CD8-positive, alpha-beta memory T cell (primary cell): ENCODE data around the gene CEP162. TPM values are rescaled to one million over a fixed set of nuclear protein-coding genes. Genes with fewer than 3 reads are reported as not detected.

ENCODE experiments used
- CTCF ChIA-PET: fragments of 350-600 bp; sonication (Branson Sonifier 250); formaldehyde crosslinking; loops from one replicate; lab custom pipeline; 2021; ENCODE audit warnings: antibody characterized with exemption; lab: Charles Lee
- POLR2A ChIA-PET: fragments of 350-600 bp; sonication (Branson Sonifier 250); formaldehyde crosslinking; loops from one replicate; lab custom pipeline; 2021; ENCODE audit warnings: antibody characterized with exemption; lab: Charles Lee
- DNase-seq, 5 donors: peaks; one replicate each; pipeline versions ENCODE4 v3.0.0 to v3.0.0-alpha.2; 2020 to 2022; ENCODE audit warnings: mixed read lengths in 1 of 5
- H3K27ac ChIP-seq: one replicate; pipeline ENCODE4 v1.7.0; 2013; ENCODE audit warnings: low read depth, mild to moderate bottlenecking, low read length, moderate library complexity
- H3K27me3 ChIP-seq: 2 replicates; pipeline ENCODE4 v1.7.0; 2013; ENCODE audit warnings: low read length, mild to moderate bottlenecking; ENCODE audit not compliant: insufficient read depth, poor library complexity, severe bottlenecking
- H3K36me3 ChIP-seq: 2 replicates; pipeline ENCODE4 v1.7.0; 2013; ENCODE audit warnings: mild to moderate bottlenecking, low read length, moderate library complexity; ENCODE audit not compliant: insufficient read depth
- H3K4me1 ChIP-seq: 2 replicates; pipeline ENCODE4 v1.7.0; 2013; ENCODE audit warnings: mild to moderate bottlenecking, low read length, moderate library complexity; ENCODE audit not compliant: insufficient read depth
- H3K4me3 ChIP-seq: 2 replicates; pipeline ENCODE4 v1.7.0; 2013; ENCODE audit warnings: mild to moderate bottlenecking, low read length
- H3K9me3 ChIP-seq: 2 replicates; pipeline ENCODE4 v1.7.0; 2013; ENCODE audit warnings: mild to moderate bottlenecking, low read length
- H3K27ac Mint-ChIP-seq, 8 donors: one replicate each; pipeline ENCODE4 v1.8.0; 2020 to 2021; ENCODE audit warnings: mixed read lengths in 8 of 8, mild to moderate bottlenecking in 6 of 8, inconsistent platforms in 3 of 8, moderate library complexity in 3 of 8
- H3K27me3 Mint-ChIP-seq, 2 donors: one replicate each; pipeline ENCODE4 v1.8.0; 2020 to 2021; ENCODE audit warnings: mixed read lengths in 2 of 2, mild to moderate bottlenecking in 1 of 2, moderate library complexity in 1 of 2
- H3K36me3 Mint-ChIP-seq, 3 donors: one replicate each; pipeline ENCODE4 v1.8.0; 2020 to 2021; ENCODE audit warnings: mixed read lengths in 3 of 3, inconsistent platforms in 1 of 3, mild to moderate bottlenecking in 1 of 3
- H3K4me1 Mint-ChIP-seq, 3 donors: one replicate each; pipeline ENCODE4 v1.8.0; 2020 to 2021; ENCODE audit warnings: mixed read lengths in 3 of 3, inconsistent platforms in 1 of 3, mild to moderate bottlenecking in 1 of 3
- H3K4me3 Mint-ChIP-seq, 7 donors: one replicate each; pipeline ENCODE4 v1.8.0; 2020 to 2021; ENCODE audit warnings: mixed read lengths in 7 of 7, mild to moderate bottlenecking in 6 of 7, moderate library complexity in 4 of 7, inconsistent platforms in 2 of 7
- H3K9me3 Mint-ChIP-seq, 5 donors: one replicate each; pipeline ENCODE4 v1.8.0; 2020 to 2022; ENCODE audit warnings: mixed read lengths in 5 of 5, mild to moderate bottlenecking in 3 of 5, moderate library complexity in 2 of 5, inconsistent platforms in 1 of 5
- polyA plus RNA-seq: library from polyadenylated mRNA; unstranded; fragments of 300-500 nt; fragmentation: Illumina TruSeq; gene quantifications from one replicate; pipeline ENCODE4 v1.2.3, GENCODE V29; 2021
- total RNA-seq, 2 experiments: library from RNA; stranded (reverse); gene quantifications; one replicate each; pipeline ENCODE4 v1.2.3, GENCODE V29; 2021

CEP162 gene, protein sequence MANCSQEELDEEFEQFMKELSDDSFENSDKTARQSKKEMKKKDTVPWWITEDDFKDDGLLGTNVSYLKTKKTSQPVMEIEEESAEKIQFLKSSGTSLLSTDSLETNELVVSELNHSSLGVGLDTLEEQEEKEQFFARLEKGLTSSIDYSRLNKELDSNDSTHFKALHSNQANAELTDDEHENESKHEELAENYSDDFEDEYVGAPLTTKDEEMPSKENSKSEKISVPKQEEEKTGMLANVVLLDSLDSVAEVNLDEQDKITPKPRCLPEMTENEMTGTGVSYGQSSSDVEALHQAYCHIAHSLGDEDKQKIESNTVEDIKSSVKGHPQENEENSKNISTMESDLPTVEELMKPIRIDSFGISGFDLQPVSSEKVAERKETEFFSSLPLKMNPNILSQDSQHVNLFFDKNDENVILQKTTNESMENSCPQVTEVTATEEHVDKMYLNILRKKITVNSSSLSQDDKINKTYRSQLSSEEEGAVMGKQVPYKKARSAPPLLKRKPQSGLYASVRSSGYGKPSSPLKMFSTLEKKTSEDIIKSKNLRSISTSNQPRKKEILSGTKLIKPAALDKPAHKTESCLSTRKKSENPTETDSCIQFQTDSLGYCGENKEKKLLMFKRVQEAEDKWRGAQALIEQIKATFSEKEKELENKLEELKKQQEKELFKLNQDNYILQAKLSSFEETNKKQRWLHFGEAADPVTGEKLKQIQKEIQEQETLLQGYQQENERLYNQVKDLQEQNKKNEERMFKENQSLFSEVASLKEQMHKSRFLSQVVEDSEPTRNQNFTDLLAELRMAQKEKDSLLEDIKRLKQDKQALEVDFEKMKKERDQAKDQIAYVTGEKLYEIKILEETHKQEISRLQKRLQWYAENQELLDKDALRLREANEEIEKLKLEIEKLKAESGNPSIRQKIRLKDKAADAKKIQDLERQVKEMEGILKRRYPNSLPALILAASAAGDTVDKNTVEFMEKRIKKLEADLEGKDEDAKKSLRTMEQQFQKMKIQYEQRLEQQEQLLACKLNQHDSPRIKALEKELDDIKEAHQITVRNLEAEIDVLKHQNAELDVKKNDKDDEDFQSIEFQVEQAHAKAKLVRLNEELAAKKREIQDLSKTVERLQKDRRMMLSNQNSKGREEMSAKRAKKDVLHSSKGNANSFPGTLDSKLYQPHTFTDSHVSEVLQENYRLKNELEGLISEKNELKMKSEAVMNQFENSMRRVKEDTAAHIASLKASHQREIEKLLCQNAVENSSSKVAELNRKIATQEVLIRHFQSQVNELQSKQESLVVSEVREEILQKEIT (N-terminal part only)
- total RNA-seq = 1 to 10 TPM; 5.5 to 6.0 TPM
- 5.6 TPM for polyA plus RNA-seq

DNA sequence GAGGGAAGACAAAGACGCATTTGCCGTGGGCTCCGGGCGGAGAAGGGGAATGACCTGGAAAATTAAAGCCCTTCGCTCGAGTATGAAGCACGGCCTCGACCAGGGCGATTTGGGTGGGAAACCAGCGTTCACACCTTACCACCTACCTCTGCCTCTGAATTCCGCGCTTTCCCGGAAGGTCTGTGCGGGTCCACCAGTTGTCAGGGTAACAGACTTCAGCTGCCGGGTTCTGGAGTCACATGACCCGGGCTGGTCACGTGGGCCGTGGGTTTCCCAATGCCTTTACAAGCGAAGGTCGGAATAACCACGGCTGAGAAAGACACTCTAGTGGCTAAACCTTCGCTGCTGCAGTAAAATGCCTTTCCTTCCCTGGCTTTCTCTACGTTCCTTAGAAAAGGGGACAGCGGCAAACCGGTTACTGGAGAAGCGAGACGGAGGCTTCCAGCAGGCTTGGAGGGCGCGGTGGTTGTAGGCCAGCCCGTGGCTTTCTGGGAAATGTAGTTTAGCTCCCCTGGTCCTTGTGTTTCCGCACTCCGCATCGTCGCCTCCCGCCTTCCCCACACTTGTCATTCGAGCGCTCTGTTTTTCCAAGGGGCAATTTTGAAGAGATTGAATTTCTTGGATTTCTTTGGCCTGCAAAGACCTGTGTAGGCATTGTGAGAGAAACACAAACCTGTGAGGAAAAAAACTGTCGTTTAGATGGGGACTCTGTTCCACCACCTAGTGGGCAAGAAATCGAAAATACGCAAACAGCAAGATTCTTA is at the start of gene CEP162:
Gene CEP162, minus strand, starts transcription at position 210 of the 764 bp plus-strand sequence. CDS start 1,250 bp downstream, outside the sequence.
- peaks cover 7% of the 10 kb centered on the region in 2 donors for H3K27me3 Mint-ChIP-seq
- no peaks in the 10 kb centered on the region for H3K9me3 Mint-ChIP-seq
- H3K27ac ChIP-seq = peak within 1 kb of the TSS; percentile 70
- ChIA-PET POLR2A (interaction anchor here (1.2 kb wide), 1 partner anchor 369 kb away, joined by 6 read pairs; the partner anchor contains the start of gene CYB5R4), CTCF (interaction anchor here (0.8 to 3.0 kb wide), 11 partner anchors 9 to 1161 kb away, joined by 3 to 17 read pairs (median 6); partner anchors contain the start of genes CYB5R4, DOP1A and UBE3D)
- H3K4me1 ChIP-seq = peaks cover 15% of the 10 kb centered on the region
- H3K9me3 ChIP-seq = no peaks in the 10 kb centered on the region
- peak within 1 kb of the TSS; percentile 83 to 99 (median 97) for H3K27ac Mint-ChIP-seq
- DNase-seq = peak; percentile 85 to 93 (median 88)
- peak within 1 kb of the TSS; percentile 98 to 100 (median 99) for H3K4me3 Mint-ChIP-seq
- H3K36me3 Mint-ChIP-seq = peaks cover 0 to 9% (median 0%) of the 10 kb centered on the region in 3 donors
- H3K4me3 ChIP-seq = peak within 1 kb of the TSS; percentile 92
- H3K27me3 ChIP-seq = no peaks in the 10 kb centered on the region
- no peaks in the 10 kb centered on the region for H3K36me3 ChIP-seq
- H3K4me1 Mint-ChIP-seq = peaks cover 26 to 39% (median 32%) of the 10 kb centered on the region in 3 donors

DNA sequence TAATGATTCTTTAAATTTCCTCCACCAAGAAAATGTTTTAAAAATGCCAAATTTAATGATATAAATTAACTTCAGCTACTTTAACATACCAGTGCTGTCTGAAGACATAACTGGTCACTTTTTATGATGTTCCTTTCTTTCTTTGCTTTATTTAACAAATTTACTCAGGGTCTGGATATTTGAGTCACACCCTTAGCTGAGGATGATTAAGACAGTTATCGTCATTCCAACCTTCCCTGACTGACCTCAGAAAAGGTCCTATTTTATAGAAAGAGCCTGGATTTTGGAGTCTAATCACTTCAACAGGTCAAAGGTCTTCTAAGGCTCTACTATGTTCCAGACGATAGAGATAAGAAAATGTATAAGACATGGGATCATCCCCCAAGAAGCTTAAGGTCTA is 47.4 kb upstream of the CEP162 start:
- H3K4me1 Mint-ChIP-seq = no peaks in the 10 kb centered on the region
- Histone ChIP-seq H3K9me3 (no peaks in the 10 kb centered on the region), H3K27ac (no peak overlapping the region), H3K4me1 (no peaks in the 10 kb centered on the region), H3K36me3 (no peaks in the 10 kb centered on the region), H3K27me3 (no peaks in the 10 kb centered on the region), H3K4me3 (no peak overlapping the region)
- peaks cover 5 to 33% of the 10 kb centered on the region in 2 donors for H3K27me3 Mint-ChIP-seq
- ChIA-PET CTCF (no interaction called here), POLR2A (no interaction called here)
- DNase-seq = no peak
- H3K9me3 Mint-ChIP-seq = no peaks in the 10 kb centered on the region
- H3K4me3 Mint-ChIP-seq = no peak overlapping the region
- H3K36me3 Mint-ChIP-seq = no peaks in the 10 kb centered on the region
- no peak overlapping the region for H3K27ac Mint-ChIP-seq

DNA sequence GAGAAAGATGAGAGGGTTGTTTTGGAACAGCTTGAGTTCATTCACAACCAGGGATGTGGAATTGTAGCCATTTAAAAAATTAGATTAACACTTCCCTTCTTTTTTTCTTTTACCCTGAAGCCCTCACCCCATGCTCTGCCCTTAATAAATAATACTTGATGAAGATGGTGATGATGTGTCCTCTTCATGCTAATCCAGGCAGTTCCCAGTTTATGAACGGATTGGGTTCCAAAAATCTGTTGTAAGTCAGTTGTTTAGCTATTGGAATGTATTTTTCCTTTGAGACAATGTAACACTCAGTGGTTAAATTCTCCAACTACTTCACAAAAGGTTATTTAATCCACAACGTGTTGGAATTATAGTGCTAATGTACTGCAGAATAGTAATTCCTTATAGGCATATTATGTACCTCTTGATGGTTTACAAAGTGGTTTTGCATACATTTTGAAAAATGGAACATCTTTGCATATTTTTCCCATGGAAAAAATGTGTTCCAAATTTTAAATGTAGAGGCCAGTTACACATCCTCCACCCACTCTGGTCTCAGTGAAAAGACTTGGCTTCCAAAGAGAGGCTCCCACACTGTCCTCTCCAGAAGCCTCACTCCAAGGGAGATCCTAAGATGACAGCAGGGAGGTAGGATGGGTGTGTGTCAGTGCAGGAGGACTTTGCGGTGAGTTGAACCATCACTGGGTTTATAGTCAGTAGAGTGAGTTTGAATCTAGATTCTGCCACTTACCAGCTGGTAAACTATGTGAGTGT is 45.8 kb upstream of the CEP162 start:
- H3K4me1 Mint-ChIP-seq = no peaks in the 10 kb centered on the region
- Histone ChIP-seq H3K36me3 (no peaks in the 10 kb centered on the region), H3K9me3 (no peaks in the 10 kb centered on the region), H3K27me3 (no peaks in the 10 kb centered on the region), H3K4me3 (no peak overlapping the region), H3K27ac (no peak overlapping the region), H3K4me1 (no peaks in the 10 kb centered on the region)
- H3K36me3 Mint-ChIP-seq = no peaks in the 10 kb centered on the region
- H3K27me3 Mint-ChIP-seq = peaks cover 7 to 25% of the 10 kb centered on the region in 2 donors
- H3K9me3 Mint-ChIP-seq = no peaks in the 10 kb centered on the region
- ChIA-PET POLR2A (no interaction called here), CTCF (no interaction called here)
- H3K4me3 Mint-ChIP-seq = no peak overlapping the region
- H3K27ac Mint-ChIP-seq = no peak overlapping the region
- no peak for DNase-seq

DNA sequence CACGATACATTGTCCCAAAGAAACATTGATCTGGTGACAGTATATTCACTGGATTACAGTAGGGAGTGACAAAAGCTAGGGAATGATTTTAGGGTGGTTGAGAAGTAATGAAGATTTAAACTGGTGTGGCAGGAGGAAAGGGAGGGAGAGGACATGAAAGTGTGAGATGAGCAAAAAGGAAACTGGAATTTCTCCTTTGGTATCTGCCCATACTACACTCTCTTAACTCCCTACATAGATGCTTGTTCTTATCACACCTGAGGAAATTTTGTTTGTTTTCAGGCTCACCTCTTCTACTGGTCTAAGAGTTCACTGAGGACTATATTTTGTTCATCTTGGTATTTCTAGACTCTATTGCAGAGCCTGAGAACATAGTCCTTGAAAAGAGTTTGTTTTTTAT is 44.9 kb upstream of the CEP162 start:
- Histone ChIP-seq H3K36me3 (no peaks in the 10 kb centered on the region), H3K9me3 (no peaks in the 10 kb centered on the region), H3K4me1 (no peaks in the 10 kb centered on the region), H3K27me3 (no peaks in the 10 kb centered on the region), H3K4me3 (no peak overlapping the region), H3K27ac (no peak overlapping the region)
- Mint-ChIP-seq H3K27me3 (peaks cover 7 to 23% of the 10 kb centered on the region in 2 donors), H3K36me3 (no peaks in the 10 kb centered on the region), H3K27ac (no peak overlapping the region), H3K4me1 (no peaks in the 10 kb centered on the region), H3K9me3 (no peaks in the 10 kb centered on the region), H3K4me3 (no peak overlapping the region)
- ChIA-PET POLR2A (no interaction called here), CTCF (no interaction called here)
- no peak for DNase-seq

DNA sequence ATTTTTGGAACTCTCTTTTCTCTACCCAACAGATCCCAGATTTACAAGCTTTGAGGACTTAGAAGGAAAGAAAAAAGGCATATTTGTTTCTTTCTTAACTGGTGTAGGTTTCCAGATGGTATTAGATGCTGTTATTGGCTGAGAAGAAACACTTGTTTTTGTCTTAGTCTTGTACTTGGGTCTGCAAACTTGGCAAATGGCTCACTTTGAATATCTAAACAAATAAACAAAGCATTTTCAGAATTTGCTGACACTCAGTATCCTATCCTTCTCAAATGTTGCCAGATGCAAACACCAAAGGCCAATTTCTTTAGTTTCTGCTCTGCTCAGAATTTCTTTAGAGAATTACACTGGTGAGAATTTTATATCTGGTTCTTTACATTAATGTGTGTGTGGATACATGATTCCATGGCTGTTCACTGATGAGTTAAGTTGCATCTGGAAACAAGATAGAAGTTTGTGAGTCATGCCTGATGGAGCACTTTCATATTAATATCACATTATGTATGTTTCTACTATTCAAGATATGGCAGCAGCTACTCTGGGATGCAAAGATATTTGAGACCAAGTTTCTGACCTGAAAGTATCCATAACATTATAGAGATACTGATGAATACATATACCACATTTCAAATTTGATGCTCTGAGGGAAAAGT is 43.7 kb upstream of the CEP162 start:
- Mint-ChIP-seq H3K27me3 (peaks cover 4 to 20% of the 10 kb centered on the region in 2 donors), H3K27ac (no peak overlapping the region), H3K4me1 (no peaks in the 10 kb centered on the region), H3K9me3 (no peaks in the 10 kb centered on the region), H3K4me3 (no peak overlapping the region), H3K36me3 (no peaks in the 10 kb centered on the region)
- no peak overlapping the region for H3K27ac ChIP-seq
- no peaks in the 10 kb centered on the region for H3K9me3 ChIP-seq
- no peaks in the 10 kb centered on the region for H3K4me1 ChIP-seq
- H3K36me3 ChIP-seq = no peaks in the 10 kb centered on the region
- no peaks in the 10 kb centered on the region for H3K27me3 ChIP-seq
- H3K4me3 ChIP-seq = no peak overlapping the region
- CTCF ChIA-PET = interaction anchor here (1.1 kb wide), 1 partner anchor 17 kb away, joined by 3 read pairs; no protein-coding TSS in a partner anchor
- POLR2A ChIA-PET = no interaction called here
- DNase-seq = no peak

DNA sequence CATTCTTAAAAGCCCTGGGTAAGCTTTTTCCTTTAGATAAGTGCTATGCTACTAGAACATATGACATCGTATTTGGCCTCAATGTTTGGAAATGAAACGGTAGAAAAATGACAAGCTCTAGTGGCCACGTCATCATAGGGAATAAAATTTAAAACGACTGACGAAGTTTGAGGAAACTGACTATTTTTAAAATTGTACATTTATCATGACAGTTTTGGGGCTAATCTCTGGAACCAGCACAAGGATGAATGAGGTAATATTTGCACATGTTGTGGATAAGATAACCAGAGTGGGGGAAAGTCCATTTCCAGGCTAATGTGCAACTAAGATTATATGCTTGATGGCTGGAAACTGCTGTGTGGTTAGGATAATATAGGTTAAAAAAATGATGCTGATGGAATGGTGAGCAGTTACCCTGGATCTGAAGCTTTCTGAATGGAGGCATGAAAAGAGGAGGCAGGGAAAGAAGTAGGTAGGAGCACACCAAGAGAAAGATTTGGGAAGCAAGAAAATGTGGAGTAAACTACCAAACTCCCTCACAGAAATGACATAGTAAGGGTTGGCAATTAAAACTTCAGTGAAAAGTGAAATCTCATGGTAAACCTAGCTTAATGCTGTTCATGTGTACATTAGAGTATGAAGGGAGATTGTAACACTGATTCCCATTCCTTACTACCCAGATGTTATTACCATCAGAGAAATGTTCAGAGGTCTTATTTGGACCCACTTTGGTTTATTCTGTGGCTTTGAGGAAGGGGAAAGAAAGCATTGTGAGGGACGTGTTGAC is 42.7 kb upstream of the CEP162 start:
- no peak overlapping the region for H3K4me3 ChIP-seq

More for the DNA sequence above, 42.7 kb upstream of the CEP162 start:
- H3K27me3 ChIP-seq = no peaks in the 10 kb centered on the region
- H3K27me3 Mint-ChIP-seq = peaks cover 7 to 24% of the 10 kb centered on the region in 2 donors
- H3K4me3 Mint-ChIP-seq = no peak overlapping the region
- no peak overlapping the region for H3K27ac ChIP-seq
- no peak for DNase-seq
- H3K36me3 ChIP-seq = no peaks in the 10 kb centered on the region
- no peak overlapping the region for H3K27ac Mint-ChIP-seq
- no peaks in the 10 kb centered on the region for H3K4me1 Mint-ChIP-seq
- CTCF ChIA-PET = interaction anchor here (1.1 kb wide), 1 partner anchor 18 kb away, joined by 3 read pairs; no protein-coding TSS in a partner anchor
- POLR2A ChIA-PET = no interaction called here
- H3K4me1 ChIP-seq = no peaks in the 10 kb centered on the region
- no peaks in the 10 kb centered on the region for H3K9me3 Mint-ChIP-seq
- no peaks in the 10 kb centered on the region for H3K36me3 Mint-ChIP-seq
- no peaks in the 10 kb centered on the region for H3K9me3 ChIP-seq
